ENCODE data around the gene KCNC2.

KCNC2 gene

DNA sequence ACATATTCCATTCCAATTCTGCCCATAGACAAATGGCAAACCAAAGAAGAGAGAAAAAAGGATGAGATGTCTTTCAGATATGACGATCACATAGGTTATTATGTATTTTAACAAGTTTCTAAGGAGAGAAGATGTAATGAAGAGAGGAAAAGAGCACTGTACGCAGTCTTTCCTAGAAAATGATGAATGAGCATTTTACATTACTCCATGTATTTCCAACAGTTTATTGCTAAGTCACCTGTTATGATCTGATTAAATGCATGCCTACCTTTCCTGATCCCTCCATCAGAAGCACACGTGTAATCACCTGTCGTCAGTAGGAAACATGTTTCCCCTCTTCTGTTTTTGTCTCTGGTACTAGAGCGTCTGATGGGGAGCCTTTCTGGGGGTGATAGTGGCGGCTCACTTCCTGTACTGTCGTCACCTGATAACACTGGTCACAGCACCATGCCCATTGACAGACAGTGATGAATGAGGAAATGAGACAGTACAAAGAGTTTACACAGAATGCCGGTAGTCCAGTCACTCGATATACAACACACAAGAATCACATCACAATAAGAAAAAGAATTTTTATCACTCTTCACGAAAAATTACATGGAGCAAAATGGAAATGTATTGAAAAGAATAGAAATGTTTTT lies 161.6 kb downstream of the KCNC2 start:
- no peak for DNase-seq

DNA sequence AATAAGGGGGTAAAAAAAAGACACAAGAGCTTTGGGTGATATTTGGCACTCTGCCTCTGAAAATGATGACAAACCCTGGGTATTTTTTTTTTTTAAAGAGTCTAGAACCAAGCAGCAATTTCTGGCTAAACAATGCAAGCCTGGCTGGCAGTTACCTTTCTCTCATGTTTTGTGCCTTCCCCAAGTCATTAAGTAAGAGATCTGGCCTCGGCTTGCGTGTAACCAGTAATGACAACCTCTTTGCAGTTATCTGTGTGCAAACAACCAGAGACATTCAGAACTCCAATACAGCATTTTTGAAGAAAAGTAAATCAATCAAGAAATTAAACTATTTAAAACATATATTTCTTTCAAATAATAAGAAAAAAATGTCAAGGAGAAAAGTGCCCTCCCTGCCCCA lies 167.5 kb downstream of the KCNC2 start:
- no peak for DNase-seq

- no peak for DNase-seq
These were observed 168.2 kb downstream of the KCNC2 start for GRCh38 chr12:75041472-75041871.

- DNase-seq: no peak
These were observed 189.5 kb downstream of the KCNC2 start for GRCh38 chr12:75020068-75020557.

DNA sequence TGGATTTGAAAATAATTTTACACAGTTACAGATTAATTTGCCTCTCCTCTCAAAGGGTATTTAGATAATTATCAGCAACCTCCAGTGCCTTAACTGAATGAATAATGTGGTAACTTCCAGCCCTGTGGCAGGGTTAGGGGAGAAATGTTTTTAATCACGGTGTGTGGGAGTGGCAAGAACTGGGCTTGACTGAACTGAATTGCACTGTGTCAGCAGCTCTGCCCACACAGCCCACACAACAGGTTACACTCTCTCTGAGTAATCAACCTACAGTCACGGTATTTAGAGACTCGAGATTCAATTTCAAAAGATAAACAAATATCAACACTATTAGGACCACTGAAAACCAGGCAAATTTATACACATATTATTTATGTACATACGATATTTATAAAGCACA lies 198.5 kb downstream of the KCNC2 start:
- no peak for DNase-seq

GRCh38 chr12:75007133-75007532 lies 202.5 kb downstream of the KCNC2 start:
- no peak for DNase-seq

DNA sequence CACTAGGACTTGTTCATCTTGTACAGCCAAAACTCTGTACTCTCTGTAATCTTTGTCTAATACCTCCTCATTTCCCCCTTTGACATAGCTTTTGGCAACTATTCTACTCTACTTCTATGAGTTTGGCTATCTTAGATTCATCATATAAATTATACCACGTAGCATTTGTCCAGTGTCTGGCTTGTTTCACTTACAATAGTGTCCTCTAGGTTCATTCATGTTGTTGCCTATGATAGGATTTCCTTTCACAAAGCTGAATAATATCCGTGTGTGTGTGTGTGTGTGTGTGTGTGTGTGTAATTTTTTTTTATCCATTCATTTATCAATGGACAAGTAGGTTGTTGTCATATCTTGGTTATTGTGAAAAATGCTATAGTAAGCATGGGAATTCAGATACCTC lies 209.5 kb downstream of the KCNC2 start:
- no peak for DNase-seq

DNA sequence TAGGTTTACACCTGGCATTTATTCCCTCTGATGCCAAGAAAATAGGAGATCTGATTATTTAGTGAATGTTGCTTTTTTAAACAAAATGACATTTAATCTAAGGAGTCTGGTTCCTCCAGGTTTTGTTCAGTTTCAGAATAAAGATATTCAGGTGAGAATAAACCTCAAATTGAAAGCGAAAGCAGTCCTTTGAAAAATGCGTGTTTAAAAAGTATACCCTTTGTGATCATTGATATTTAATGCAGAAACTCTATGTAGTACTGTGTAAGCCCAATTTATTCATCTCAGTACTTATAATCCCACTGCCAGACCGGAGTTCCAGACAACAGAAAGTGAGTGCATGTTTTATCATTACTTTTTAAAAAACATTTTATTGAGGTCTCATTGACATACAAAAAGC lies 210.2 kb downstream of the KCNC2 start:
- DNase-seq: no peak
